ENCODE data around the gene HS3ST3A1.

HS3ST3A1 gene

DNA sequence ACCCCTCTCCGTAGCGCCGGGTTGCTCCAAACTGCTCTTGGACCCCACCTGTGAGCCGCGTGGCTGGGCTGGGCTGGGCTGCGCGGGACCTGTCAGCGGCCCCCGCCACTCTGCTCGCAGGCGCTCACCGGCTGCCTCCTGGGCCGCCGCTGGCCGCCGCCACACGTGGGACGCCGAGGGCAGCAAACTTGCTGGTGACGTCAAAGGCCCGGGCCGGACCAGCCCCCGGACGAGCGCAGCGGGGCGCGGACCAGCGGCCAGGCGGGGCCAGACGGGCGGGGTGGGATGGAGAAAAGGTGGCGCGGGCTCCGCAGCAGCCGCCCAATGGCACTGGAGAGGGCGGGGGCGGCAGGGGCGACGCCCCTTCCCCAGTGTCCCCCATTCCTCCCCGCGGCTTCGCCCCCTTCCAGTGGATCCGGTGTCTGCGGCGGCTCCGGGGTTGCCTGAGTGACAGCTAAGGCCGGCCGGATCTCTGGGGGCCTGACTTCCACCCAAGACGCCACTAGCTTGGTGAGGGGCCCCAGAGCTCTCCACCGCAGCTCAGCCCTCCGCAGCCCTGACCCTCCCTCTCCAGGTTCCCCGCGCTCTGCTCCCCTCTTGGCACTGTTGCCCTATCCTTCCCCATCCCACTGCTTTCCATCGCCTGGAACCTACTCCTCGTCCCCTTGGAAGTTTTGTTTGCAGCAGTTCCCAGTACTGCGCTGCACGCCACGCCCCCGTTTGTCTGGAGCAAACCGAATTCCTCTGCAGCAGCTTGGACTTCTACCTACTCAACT lies at the start of gene HS3ST3A1:
Gene HS3ST3A1 (minus strand): TSS at position 154 of the 776 bp plus-strand sequence. CDS start 800 bp downstream, outside the sequence.
- DNase-seq (ENCODE audit: low read depth in 2 of 2): no peak

GRCh38 chr17:13650096-13650675 lies 48.5 kb upstream of the HS3ST3A1 start:
- no peak for DNase-seq (ENCODE audit: low read depth in 2 of 2)

- no peak for DNase-seq (ENCODE audit: low read depth in 2 of 2)
These were observed 45.9 kb upstream of the HS3ST3A1 start for GRCh38 chr17:13647543-13648021.

- DNase-seq (ENCODE audit: low read depth in 2 of 2): no peak
These were observed 45.3 kb upstream of the HS3ST3A1 start for GRCh38 chr17:13646969-13647542.

DNA sequence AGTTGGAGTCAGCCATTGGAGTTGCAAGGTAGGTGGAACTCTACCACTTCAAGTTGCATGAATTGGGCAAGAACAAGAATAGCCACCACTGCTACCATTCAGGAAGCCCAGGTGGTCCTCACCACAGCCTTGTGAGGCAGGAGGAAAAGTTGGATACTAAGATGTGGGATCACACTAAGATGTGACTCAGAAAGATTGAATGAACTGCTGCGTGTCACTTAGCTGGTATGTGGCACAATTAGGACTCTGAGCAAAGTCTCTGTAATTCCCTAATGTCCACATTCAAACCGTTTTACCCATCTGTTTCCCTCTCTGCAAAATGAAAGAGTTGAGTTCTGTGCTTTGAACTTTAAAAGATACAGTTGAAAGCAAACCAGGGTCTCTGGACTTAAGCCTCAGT lies 44.7 kb upstream of the HS3ST3A1 start:
- no peak for DNase-seq (ENCODE audit: low read depth in 2 of 2)

DNA sequence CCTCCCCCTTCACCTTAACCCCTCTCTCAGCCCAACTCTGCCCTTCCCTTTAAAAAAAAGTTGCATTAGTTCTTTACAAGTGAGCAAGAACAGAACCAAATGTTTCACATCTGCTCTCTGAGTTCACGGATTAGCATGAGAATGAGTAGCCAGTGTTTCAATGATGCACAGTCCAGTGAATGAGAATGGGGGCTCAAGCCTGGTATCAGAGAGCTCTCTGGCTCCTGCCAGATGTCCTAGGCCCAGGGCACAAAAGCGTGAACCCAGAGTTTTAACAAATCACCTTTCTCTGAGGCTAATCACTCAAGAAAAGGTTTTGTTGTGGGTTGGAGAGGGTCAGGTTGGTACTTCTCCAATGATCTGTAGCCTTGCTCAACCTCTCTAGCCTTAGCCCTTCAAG lies 41.5 kb upstream of the HS3ST3A1 start:
- no peak for DNase-seq (ENCODE audit: low read depth in 2 of 2)

DNA sequence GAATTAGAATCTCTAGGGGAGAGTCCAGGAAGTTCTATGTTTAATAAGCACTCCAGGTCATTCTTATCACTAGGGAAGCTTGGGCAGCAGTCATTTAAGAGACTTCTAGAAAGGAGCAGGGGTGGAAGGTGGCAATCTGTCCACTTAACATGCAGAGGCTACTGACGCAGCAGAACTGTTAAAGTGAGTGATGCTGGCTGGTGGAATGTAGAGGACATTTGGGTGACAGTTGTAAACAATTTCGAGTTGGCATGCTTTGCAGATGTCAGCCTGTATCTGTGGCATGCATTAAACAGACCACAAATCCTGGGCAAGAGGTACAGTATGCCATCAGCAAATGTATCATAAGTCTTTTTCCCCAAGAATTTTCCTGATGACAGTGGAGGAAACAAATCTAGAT lies 40.5 kb upstream of the HS3ST3A1 start:
- DNase-seq (ENCODE audit: low read depth in 2 of 2): no peak

DNA sequence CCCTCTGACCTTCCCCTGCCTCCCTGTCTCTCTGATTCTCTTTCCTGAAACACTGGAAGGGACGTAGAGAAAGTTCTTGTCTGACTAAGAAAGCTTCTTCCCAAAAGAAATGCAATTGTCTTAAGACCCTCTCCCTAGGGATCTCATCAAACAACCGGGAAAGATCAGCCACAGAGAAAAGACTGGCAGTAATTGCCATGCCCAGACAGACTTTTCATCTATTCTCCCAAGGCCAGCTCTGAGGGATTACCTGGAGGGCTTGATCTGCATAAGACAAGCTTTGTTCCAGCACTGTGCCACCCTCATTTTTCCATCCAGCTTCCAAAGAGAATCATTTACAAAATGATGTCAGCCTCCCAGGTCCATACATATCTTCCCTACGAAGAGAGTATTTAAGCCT lies 38.8 kb upstream of the HS3ST3A1 start:
- no peak for DNase-seq (ENCODE audit: low read depth in 2 of 2)

DNA sequence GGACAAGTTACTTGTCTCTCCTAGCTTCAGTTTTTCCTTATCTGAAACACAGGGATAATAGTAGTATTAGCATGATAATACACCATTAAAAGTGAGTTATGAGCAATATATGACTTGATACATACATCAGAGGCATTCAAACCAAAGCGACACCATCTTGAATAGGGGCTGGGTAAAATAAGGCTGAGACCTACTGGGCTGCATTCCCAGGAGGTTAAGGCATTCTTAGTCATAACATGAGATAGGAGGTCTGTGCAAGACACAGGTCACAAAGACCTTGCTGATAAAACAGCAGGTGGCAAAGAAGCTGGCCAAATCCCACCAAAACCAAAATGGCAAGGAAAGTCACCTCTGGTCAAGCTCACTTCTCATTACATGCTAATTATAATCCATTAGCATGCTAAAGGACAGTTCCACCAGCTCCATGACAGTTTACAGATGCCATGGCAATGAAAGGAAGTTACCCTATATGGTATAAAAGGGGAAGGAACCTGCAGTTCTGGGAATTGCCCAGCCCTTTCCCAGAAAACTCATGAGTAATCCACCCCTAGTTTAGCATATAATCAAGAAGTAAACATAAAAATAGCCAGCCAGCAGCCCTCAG lies 37.2 kb upstream of the HS3ST3A1 start:
- no peak for DNase-seq (ENCODE audit: low read depth in 2 of 2)

DNA sequence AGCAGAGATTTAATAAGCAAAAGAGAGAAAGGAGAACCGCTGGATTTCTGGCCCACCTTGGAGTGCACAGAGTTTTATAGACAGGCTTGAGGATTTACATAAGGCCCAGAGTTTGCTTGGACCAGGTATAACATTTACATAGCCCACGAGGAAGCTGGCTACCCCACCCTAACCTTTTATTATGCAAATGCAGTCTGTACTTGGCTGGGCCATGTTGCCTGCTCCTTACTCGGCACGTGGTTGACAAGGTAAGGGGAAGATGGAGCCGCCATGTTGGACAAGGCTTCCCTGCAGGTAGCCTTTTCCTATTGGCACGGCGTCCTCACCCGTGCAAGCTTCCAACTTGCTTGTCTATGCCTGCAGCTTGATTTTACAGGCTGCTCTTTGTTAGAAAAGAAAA lies 35.2 kb upstream of the HS3ST3A1 start:
- DNase-seq (ENCODE audit: low read depth in 2 of 2): no peak

DNA sequence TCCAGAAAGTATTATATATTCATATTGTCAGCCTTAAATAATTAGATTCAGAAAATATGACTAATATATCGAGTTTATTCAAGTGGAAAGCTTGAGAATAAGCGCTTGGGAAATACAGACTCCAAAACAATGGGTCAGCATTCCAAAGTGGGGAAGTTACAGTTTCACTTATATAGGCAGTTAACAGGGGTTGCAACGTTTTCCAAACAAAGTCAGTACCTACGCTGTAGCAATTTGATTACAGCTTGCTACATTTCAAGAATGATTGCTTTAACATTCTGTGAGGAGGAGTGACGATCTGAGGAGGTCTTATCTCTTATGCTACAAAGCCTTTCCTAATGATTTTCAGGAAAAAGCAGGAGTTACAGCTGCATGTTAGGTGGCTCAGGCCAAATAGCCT lies 34.2 kb upstream of the HS3ST3A1 start:
- no peak for DNase-seq (ENCODE audit: low read depth in 2 of 2)

DNA sequence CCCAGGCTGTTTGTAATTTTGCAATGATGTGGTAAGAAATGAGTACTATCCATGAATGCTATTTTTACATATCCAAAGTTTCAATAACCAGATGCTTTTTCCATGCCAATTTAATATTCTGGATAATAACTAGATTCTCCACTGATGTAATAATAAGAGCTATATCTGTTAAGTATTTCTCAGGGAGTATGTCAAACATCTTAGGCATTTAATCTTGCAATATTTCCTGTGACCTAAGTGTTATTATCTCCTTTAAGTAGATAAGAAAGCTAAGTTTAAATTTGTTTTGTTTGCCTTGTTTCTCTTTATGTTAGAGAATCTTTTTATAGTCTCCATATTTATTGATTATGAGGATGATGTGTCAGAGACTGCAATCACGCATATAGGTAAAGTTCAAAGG lies 32.3 kb upstream of the HS3ST3A1 start:
- no peak for DNase-seq (ENCODE audit: low read depth in 2 of 2)

DNA sequence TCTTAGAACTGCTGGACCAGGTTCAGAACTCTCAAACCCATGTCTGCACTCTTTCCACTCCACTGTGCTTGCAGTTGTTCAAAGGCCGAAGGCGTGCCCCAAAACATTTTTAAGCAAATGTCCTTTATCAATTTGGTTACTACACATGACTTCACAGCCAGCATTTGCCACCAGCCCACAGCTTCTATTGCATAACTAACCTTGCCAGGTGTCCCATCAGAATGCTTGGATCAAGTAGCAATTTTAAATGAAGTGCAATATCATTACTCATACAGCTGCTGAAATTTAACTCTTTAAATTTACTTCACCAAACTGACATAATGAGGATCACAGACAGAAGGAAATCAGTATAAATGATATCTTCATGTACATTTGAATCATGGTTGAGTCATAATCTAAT lies 29.8 kb upstream of the HS3ST3A1 start:
- no peak for DNase-seq (ENCODE audit: low read depth in 2 of 2)

DNA sequence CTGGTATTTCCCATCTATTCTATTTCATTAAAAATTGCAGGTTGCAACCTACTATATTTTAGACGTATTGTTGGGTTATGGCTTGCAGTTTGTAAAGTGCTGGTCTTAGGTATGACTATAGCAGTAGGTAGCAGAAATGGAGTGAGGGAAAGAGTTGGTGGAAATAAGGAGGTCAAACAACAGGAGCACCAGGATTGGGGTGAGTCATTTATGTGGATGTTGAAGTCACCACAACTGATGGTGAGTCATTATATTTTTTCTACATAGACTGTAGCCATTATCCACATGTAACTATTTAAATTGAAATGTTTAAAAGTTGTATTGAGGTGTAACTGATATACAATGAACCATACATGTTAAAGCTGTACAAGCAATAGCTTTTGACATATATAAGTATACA lies 25.0 kb upstream of the HS3ST3A1 start:
- DNase-seq (ENCODE audit: low read depth in 2 of 2): no peak

DNA sequence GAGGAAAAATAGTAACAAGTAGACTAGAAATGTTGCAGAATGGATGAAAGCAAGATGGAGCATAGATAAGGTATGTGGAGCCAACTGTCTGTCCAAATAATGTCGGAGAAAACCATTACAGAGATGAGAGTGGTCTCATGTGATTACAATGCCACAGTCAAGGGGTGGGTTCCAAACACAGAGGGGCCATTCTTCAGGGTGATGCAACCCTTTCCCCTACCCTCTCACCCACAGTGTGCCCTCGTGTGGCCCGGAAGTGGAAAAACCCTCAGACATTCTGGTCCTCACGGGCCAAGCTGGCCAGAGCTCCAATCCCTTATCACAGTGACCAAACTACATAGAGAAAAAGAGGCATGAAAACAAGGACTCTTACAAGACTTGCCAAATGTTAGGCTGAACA lies 17.7 kb upstream of the HS3ST3A1 start:
- no peak for DNase-seq (ENCODE audit: low read depth in 2 of 2)

DNA sequence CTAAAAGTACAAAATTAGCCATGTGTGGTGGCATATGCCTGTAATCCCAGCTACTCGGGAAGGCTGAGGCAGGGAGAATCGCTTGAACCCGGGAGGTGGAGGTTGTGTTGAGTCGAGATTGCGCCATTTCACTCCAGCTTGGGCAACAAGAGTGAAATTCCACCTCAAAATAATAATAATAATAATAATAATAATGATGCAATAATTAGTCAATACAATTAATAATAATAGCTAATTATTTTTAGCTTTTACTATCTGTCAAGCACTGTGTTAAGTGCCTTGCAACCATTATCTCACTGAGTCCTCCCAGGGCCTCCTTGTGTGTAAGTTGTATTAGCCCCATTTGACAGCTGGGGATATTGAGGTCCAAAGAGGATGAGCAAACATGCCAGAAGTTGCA lies 14.3 kb upstream of the HS3ST3A1 start:
- no peak for DNase-seq (ENCODE audit: low read depth in 2 of 2)

GRCh38 chr17:13609941-13610340 lies 8.2 kb upstream of the HS3ST3A1 start:
- no peak for DNase-seq (ENCODE audit: low read depth in 2 of 2)

- DNase-seq (ENCODE audit: low read depth in 2 of 2): no peak
These were observed 380 bp downstream of the HS3ST3A1 start for GRCh38 chr17:13601322-13601775.

- no peak for DNase-seq (ENCODE audit: low read depth in 2 of 2)
These were observed 1.0 kb downstream of the HS3ST3A1 start for GRCh38 chr17:13600475-13601321.

GRCh38 chr17:13599864-13600263 lies 1.9 kb downstream of the HS3ST3A1 start:
- DNase-seq (ENCODE audit: low read depth in 2 of 2): no peak

DNA sequence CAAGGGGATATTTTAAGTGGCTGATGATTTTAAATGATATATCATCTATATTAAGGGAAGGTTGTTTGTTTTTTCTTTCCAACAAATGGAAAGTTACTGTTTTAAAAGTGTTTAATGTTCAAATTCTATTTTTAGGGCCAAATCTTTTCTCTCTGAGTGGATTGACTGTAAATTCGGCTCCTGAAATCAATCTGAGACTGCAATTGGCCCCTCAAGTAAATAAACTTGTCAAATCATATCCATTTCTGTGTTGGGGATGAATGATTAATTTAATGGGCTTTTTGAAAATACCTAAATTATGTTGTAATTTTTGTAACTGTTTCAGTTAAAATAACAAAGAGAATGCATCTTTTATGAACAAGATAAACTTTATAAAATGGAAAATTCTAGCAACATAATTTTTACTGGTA lies 2.6 kb downstream of the HS3ST3A1 start:
- no peak for DNase-seq (ENCODE audit: low read depth in 2 of 2)

Measured in stimulated activated CD4-positive, alpha-beta T cell treated with anti-CD3 and anti-CD28 coated beads, Interleukin-1b, Interleukin-23, amount 100 ng/mL, for 1 hour (primary cell).